ENCODE data around the gene PODXL.

Gene PODXL

GRCh38 chr7:131556053-131556908, at the start of gene PODXL:
Gene PODXL (minus strand): TSS chr7:131556628. CDS start chr7:131556359, 269 bp downstream.
- DNase-seq (ENCODE audit: low spot score): peak; percentile 100

- peak; percentile 66 for DNase-seq (ENCODE audit: low spot score)
These were observed 49.0 kb upstream of the PODXL start for GRCh38 chr7:131605280-131605878.

GRCh38 chr7:131604841-131605279, 48.4 kb upstream of the PODXL start:
- peak; percentile 67 for DNase-seq (ENCODE audit: low spot score)

GRCh38 chr7:131603932-131604331, 47.5 kb upstream of the PODXL start:
- DNase-seq (ENCODE audit: low spot score): no peak

GRCh38 chr7:131602994-131603372, 46.6 kb upstream of the PODXL start:
- DNase-seq (ENCODE audit: low spot score): no peak

DNA sequence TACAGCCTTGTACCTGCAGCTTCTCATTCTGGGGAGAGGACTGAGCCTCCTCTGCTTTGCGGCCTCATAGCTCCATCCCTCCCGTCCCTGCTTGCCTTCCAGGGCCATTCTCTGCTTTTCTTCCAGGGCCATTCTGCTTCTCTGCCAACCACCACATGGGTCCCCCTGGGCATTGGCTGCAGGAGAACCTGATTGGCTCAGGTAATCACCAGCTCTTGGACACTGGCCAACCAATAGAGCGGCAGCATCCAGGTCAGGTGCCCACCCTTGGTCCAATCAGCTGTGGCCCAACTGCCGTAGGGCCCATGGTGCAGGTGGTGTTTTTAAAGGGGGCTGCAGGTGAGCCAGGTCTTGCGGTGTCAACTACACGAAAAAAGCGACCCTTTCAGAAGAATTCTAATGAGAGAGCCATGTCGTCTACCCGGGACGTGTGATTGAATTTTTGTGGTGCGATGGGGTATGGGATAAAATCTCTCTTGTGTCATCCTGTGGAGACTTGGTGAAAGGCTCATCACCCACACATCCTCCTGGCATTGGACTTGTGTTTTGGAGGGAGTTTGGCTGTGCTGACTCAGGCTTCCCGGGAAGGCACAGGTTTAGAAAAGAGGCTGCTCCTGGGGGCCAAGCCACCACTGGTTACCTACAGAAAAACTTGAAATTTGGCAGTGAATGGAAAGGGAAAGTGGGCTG, 46.0 kb upstream of the PODXL start:
- DNase-seq (ENCODE audit: low spot score): no peak

GRCh38 chr7:131600085-131600881, 43.9 kb upstream of the PODXL start:
- DNase-seq (ENCODE audit: low spot score): no peak

- DNase-seq (ENCODE audit: low spot score): no peak
These were observed 40.4 kb upstream of the PODXL start for GRCh38 chr7:131596785-131597184.

GRCh38 chr7:131595699-131596098, 39.3 kb upstream of the PODXL start:
- no peak for DNase-seq (ENCODE audit: low spot score)

GRCh38 chr7:131591687-131592319, 35.4 kb upstream of the PODXL start:
- peak; percentile 59 for DNase-seq (ENCODE audit: low spot score)

GRCh38 chr7:131587315-131587923, 31.0 kb upstream of the PODXL start:
- DNase-seq (ENCODE audit: low spot score): no peak

DNA sequence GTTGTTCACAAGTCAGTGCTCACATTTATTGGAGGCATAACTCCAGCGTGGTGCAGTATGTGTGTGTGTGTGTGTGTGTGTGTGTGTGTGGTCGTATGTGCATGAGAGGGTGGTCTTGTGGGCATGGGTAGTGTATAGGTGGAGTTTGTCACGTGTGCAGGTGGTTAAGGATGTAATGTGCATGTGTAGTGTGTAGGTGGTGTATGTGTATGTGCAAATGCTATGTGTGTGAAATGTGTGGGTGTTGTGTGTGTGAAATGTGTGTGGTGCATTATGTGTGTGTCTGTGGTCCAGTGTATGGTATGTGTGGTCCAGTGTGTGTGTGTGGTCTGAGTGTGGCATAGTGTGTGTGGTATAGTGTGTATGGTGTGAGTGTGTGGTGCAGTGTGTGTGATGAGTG, 30.3 kb upstream of the PODXL start:
- DNase-seq (ENCODE audit: low spot score): no peak

DNA sequence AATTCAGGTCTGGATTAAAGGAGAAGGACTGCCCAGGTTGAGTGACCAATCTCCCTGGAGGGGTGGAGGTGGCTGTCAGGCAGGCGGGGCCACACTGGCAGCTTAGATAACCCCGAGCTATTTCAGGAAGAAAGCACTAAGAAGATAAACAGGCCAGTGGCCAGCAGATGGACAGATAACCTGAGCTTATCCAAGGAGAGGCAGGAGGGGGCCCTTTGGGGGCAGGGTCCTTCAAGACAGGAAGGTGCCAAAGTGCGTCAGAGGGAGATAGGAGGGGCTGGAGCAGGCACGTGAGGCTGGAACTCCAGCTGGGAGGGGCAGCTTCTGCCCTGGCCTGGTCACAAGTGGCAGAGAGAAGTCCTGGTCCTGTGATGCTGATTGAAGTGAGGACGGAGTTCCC, 29.8 kb upstream of the PODXL start:
- no peak for DNase-seq (ENCODE audit: low spot score)

DNA sequence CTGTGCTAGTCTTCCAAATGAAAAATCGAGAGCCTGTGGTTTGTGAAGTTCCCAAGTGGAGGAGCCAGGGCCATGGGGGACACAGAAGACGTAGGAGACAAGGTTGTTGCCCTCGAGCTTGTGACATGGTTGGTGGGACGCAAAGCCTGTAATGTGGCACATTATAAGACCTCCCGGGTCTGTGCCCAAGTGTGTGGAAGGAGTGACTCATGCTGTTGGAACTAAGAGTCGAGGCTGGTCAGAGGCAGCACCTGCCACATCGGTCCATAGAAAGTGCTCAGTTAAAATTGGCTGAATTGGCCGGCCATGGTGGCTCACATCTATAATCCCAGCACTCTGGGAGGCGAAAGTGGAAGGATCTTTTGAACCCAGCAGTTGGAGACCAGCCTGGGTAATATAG, 27.0 kb upstream of the PODXL start:
- DNase-seq (ENCODE audit: low spot score): no peak

DNA sequence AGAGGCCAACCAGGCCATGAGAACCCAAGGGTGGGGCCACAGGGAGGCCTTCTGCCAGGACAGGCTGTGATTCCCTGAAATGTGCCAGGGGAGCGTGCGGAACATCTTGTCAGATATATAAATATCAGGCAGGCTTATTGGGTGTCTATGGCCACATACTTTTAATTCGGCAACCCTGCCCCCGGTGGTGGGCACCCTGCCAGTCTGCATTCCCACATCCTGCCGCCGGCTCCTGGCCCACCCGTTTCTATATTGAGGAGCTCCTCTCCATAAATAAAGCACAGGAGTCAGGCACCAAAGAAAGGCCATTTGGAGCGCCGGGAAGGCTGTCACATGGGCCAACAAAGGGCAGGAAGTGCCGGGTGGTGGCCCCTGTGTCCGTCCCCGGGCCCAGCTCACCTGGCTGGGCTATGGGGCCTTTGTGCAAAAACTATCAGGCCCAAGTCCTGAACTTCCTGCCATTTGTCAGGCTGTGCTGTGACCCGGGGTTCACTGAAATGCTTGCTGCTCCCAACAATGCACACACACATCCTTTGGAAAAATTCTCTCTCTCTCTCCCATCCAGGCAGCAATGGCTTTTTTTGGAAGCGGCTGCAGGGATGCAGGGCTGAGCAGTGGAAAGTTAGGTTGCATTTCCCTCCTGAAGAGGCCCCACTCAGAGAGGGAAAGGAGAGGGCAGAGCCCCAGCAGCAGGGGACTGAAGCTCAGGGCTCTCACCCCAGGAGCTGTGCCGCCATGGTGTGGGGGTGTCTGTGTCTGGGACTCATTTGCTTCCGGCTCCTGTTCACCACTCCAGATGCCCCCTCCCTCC, 25.0 kb upstream of the PODXL start:
- no peak for DNase-seq (ENCODE audit: low spot score)

- DNase-seq (ENCODE audit: low spot score): no peak
These were observed 22.2 kb upstream of the PODXL start for GRCh38 chr7:131578602-131579001.

DNA sequence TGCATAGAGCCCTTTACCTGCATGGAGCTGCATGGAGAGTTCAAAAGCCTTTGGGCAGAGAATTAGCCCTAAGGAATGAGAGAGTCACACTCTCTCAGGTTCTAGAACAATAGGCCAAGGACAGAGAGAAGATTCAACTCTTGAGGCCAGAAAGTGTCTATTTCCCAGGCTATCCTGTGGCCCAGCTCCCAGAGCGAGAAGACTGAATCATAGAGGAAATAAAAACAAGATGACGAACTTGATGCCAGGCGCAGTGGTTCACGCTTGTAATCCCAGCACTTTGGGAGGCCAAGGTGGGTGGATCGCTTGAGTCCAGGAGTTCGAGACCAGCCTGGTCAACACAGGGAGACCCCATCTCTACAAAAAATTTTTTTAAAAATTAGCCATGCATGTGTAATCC, 18.3 kb upstream of the PODXL start:
- no peak for DNase-seq (ENCODE audit: low spot score)

- no peak for DNase-seq (ENCODE audit: low spot score)
These were observed 14.0 kb upstream of the PODXL start for GRCh38 chr7:131570401-131570800.

GRCh38 chr7:131568970-131569369, 12.5 kb upstream of the PODXL start:
- no peak for DNase-seq (ENCODE audit: low spot score)

- DNase-seq (ENCODE audit: low spot score): no peak
These were observed 12.1 kb upstream of the PODXL start for GRCh38 chr7:131568510-131568909.
